GM18951 (cell line): ENCODE measurements around the gene AKR7A2.

Experiments
- POLR2A ChIP-seq: IDR thresholded peaks from 4 replicates; pipeline ENCODE4 v1.6.1; 2011; ENCODE audit warnings: mild to moderate bottlenecking; ENCODE audit not compliant: insufficient read length, insufficient read depth; ENCODE audit errors: extremely low read depth
- in situ Hi-C: fragments of 300-500 bp; cut with MboI; formaldehyde crosslinking; loops from one replicate; pipeline ENCODE4 v1.12.0; 2022; ENCODE audit warnings: low sequenced_read_pairs, mixed read lengths, inconsistent platforms; ENCODE audit not compliant: unreplicated experiment

AKR7A2 gene

GRCh38 chr1:19339214-19339861, 27.4 kb upstream of the AKR7A2 start:
- in situ Hi-C loops = no loop called here

DNA sequence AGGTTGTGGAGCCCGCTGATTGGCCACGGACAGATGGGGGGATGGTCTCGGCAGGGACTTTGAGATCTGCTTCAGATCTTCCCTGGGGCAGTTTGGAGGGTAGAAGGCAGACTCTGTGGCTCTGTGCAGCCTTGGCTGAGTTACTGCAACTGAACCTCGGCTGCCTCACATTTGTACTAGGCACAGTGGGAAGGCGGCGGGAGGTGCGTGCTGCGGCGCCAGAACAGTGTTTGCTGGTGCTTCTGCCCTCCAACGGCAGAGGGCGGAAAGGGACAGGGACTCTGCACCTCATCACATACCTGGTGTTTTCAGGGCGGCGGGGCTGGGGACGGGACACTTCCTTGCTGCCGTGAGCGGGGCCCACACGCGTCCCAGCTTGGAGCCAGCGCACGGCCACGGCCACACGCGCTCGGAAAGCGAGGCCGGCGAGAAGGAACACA, 26.4 kb upstream of the AKR7A2 start:
- TF ChIP-seq POLR2A = no peak
- in situ Hi-C loops = no loop called here

More at GRCh38 chr1:19339214-19339861, 27.4 kb upstream of the AKR7A2 start:
- TF ChIP-seq POLR2A = no peak

- in situ Hi-C loops = no loop called here
- no peak for TF ChIP-seq POLR2A
These were observed 25.3 kb upstream of the AKR7A2 start for GRCh38 chr1:19337289-19337688.

- in situ Hi-C loops = no loop called here
- peak; percentile 10 for TF ChIP-seq POLR2A
These were observed 24.6 kb upstream of the AKR7A2 start for GRCh38 chr1:19336543-19336942.

DNA sequence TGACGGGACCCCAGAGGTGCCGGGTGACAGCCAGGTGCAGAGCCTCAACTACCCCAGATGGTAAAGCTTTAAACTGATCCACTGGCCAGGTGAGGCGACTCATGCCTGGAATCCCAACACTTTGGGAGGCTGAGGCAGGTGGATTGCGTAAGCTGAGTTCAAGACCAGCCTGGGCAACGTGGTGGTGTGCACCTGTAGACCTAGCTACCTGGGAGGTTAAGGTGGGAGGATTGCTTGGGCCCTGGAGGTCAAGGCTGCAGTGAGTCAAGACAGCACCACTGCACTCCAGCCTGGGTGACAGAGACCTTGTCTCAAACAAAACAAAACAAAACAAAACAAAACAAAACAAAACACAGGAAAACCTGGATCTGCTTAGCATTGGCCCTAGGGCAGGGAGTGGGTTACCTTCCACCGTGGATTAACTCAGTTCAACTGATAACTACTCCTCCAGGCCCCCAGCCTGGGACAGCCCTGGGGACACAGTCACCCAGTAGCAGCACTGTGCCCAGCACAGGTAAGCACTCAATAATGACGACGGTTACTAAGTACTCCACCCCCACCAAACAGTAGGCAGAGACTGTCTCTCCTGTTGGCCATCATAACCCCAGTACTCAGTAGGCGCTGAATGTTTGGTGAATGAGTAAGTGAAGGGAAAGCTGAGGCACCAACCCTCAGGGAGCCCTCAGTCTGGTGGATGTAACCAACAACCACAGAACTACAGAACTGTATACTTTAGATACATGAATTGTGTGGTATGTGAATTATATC, 21.8 kb upstream of the AKR7A2 start:
- in situ Hi-C loops = no loop called here

GRCh38 chr1:19332832-19333231, 20.9 kb upstream of the AKR7A2 start:
- no peak for TF ChIP-seq POLR2A
- in situ Hi-C loops = no loop called here

More for the DNA sequence above, 21.8 kb upstream of the AKR7A2 start:
- TF ChIP-seq POLR2A = no peak

DNA sequence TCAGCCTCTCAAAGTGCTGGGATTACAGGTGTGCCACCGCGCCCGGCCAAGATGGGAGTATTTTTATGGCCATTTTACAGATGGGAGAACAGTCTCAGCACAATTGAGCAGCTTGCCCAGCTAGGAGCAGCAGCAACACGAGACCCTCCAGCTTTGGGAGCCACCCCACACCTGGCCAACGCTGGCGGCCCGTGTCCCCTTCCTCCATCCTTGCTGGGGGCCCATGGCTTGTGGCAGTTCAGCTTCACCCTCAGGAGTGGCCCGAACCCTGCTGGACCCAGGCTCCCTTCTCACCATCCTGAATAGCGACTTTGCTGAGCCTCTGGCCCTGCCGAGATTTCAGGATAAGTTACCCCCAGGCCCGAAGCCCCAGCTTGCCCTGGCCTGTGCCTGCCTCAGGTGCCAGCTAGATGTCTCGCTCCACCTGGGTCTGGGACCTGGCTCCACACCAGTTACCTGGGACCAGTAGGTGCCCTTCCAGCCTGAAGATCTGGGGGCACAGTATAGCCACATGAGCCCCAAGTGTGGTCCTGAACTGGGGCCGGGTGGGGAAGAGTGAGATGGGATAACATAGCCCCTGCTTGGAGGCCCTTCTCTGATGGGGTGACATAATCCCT, 19.4 kb upstream of the AKR7A2 start:
- in situ Hi-C loops = no loop called here
- TF ChIP-seq POLR2A = no peak

GRCh38 chr1:19330449-19331135, 18.6 kb upstream of the AKR7A2 start:
- in situ Hi-C loops = no loop called here
- TF ChIP-seq POLR2A = no peak

DNA sequence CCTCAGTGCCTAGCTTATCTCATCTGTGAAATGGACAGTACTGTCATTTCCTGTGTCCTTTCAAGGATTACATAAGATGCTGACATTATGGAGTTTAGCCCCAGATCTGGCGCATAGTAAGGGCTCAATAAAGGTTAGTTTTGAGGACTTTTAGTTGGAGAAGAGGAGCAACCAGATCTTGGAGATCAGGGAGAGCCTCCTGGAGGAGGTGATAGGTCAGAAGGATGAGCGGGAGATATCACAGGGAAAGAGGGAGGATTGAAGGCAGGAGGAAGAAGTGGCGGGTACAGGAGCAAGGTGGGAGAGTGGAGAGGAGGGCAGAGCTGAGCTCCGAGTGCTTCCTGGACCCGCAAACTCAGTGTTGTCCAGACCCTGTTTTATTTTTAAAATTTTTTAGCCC, 17.7 kb upstream of the AKR7A2 start:
- in situ Hi-C loops = no loop called here
- no peak for TF ChIP-seq POLR2A

DNA sequence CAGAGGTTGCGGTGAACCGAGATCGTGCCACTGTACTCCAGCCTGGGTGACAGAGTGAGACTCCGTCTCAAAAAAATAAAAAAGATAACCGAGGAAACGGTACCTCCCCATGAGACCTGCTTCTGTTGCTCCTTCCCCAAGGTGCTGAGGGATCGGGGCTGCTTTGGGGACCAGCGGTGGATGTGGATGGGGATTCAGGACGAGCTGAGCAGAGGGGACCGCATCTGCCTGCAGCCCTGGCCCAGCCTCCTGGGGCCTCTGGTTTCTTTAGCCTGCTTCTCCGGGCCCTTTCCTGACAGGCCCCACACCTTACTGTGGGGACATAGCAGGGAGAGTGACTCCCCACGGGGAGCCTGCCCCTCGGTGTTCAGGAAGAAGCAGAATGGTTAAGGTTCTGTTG, 17.2 kb upstream of the AKR7A2 start:
- in situ Hi-C loops = no loop called here
- no peak for TF ChIP-seq POLR2A

- in situ Hi-C loops = no loop called here
- TF ChIP-seq POLR2A = no peak
These were observed 16.5 kb upstream of the AKR7A2 start for GRCh38 chr1:19328486-19328885.

GRCh38 chr1:19327736-19328135, 15.8 kb upstream of the AKR7A2 start:
- in situ Hi-C loops = no loop called here
- no peak for TF ChIP-seq POLR2A

DNA sequence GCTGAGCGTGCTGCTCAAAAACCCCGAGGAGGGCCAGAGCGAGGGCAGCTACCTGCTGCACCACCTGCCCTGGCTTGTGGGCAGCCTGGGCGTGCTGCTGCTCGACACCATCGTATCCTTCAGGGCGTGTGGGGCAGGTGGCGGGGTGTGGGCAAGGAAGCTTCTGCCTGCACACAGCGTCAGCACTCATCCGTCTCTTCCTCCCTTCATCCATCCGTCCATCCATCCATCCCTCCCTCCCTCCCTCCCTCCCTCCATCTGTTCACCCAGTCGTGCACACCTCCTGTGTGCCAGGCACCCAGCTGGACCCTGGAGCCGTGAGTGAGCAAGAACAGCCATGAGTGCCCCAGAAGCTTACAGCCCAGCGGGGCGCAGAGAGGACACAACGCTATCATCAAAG, 15.4 kb upstream of the AKR7A2 start:
- no peak for TF ChIP-seq POLR2A

More for the DNA sequence above, 15.4 kb upstream of the AKR7A2 start:
- in situ Hi-C loops = no loop called here
